Panc1 (cell line): ENCODE results near the gene PRM3.

Source experiments
- POLR2AphosphoS5 ChIP-seq: IDR thresholded peaks from 2 replicates; pipeline ENCODE4 v1.6.1; 2012; ENCODE audit warnings: mild to moderate bottlenecking, low read depth, low read length, moderate library complexity
- TF ChIP-seq, protein P1 (sequence below): fragments of 450-650 bp; IDR thresholded peaks from 2 replicates; pipeline ENCODE4 v1.5.1; 2017; ENCODE audit warnings: mild to moderate bottlenecking

- TF ChIP-seq, protein P1, sequence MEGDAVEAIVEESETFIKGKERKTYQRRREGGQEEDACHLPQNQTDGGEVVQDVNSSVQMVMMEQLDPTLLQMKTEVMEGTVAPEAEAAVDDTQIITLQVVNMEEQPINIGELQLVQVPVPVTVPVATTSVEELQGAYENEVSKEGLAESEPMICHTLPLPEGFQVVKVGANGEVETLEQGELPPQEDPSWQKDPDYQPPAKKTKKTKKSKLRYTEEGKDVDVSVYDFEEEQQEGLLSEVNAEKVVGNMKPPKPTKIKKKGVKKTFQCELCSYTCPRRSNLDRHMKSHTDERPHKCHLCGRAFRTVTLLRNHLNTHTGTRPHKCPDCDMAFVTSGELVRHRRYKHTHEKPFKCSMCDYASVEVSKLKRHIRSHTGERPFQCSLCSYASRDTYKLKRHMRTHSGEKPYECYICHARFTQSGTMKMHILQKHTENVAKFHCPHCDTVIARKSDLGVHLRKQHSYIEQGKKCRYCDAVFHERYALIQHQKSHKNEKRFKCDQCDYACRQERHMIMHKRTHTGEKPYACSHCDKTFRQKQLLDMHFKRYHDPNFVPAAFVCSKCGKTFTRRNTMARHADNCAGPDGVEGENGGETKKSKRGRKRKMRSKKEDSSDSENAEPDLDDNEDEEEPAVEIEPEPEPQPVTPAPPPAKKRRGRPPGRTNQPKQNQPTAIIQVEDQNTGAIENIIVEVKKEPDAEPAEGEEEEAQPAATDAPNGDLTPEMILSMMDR: no peak
- no peak for TF ChIP-seq POLR2AphosphoS5
These were observed 37.8 kb downstream of the PRM3 start for GRCh38 chr16:11235703-11235991.
